Mucosa of stomach (tissue), 1 donor: ENCODE measurements around the gene CECR2.

Source experiments
- H3K27me3 ChIP-seq: one replicate; pipeline ENCODE4 v1.7.0; 2013; ENCODE audit warnings: mild to moderate bottlenecking, low read length; ENCODE audit not compliant: control insufficient read depth, insufficient read depth
- H3K36me3 ChIP-seq: one replicate; pipeline ENCODE4 v1.7.0; 2013; ENCODE audit warnings: low read length; ENCODE audit not compliant: control insufficient read depth, insufficient read depth
- H3K4me1 ChIP-seq: one replicate; pipeline ENCODE4 v1.7.0; 2013; ENCODE audit warnings: mild to moderate bottlenecking, low read length; ENCODE audit not compliant: control insufficient read depth, insufficient read depth
- H3K4me3 ChIP-seq: one replicate; pipeline ENCODE4 v1.7.0; 2013; ENCODE audit warnings: low read length
- H3K9ac ChIP-seq: one replicate; pipeline ENCODE4 v1.7.0; 2013; ENCODE audit warnings: mild to moderate bottlenecking, low read length, moderate library complexity
- H3K9me3 ChIP-seq: one replicate; pipeline ENCODE4 v1.7.0; 2013; ENCODE audit warnings: mild to moderate bottlenecking, low read length, moderate library complexity; ENCODE audit not compliant: control insufficient read depth
- donor health status: Pancreatic carcinoma.

Gene CECR2

GRCh38 chr22:17566776-17567175, 197.5 kb downstream of the CECR2 start:
- Histone ChIP-seq H3K27me3 (no peaks in the 10 kb centered on the region), H3K36me3 (no peaks in the 10 kb centered on the region), H3K9me3 (no peaks in the 10 kb centered on the region), H3K4me1 (no peaks in the 10 kb centered on the region), H3K4me3 (no peak overlapping the region), H3K9ac (no peak overlapping the region)

- H3K9ac ChIP-seq: no peak overlapping the region
- no peak overlapping the region for H3K4me3 ChIP-seq
- no peaks in the 10 kb centered on the region for H3K36me3 ChIP-seq
Observed at GRCh38 chr22:17569971-17570511, 200.8 kb downstream of the CECR2 start.

GRCh38 chr22:17570851-17571631, 201.8 kb downstream of the CECR2 start:
- H3K9ac ChIP-seq: no peak overlapping the region
- H3K4me1 ChIP-seq: no peaks in the 10 kb centered on the region
- no peaks in the 10 kb centered on the region for H3K9me3 ChIP-seq
- H3K27me3 ChIP-seq: no peaks in the 10 kb centered on the region
- H3K4me3 ChIP-seq: no peak overlapping the region
- no peaks in the 10 kb centered on the region for H3K36me3 ChIP-seq

More at GRCh38 chr22:17569971-17570511, 200.8 kb downstream of the CECR2 start:
- H3K9me3 ChIP-seq: no peaks in the 10 kb centered on the region
- H3K27me3 ChIP-seq: no peaks in the 10 kb centered on the region
- H3K4me1 ChIP-seq: no peaks in the 10 kb centered on the region

GRCh38 chr22:17575151-17575550, 205.9 kb downstream of the CECR2 start:
- Histone ChIP-seq H3K4me1 (no peaks in the 10 kb centered on the region), H3K27me3 (no peaks in the 10 kb centered on the region), H3K9me3 (no peaks in the 10 kb centered on the region), H3K9ac (no peak overlapping the region), H3K36me3 (no peaks in the 10 kb centered on the region), H3K4me3 (no peak overlapping the region)

- H3K4me3 ChIP-seq: no peak overlapping the region
- H3K27me3 ChIP-seq: no peaks in the 10 kb centered on the region
- no peak overlapping the region for H3K9ac ChIP-seq
- H3K9me3 ChIP-seq: no peaks in the 10 kb centered on the region
- H3K4me1 ChIP-seq: no peaks in the 10 kb centered on the region
- H3K36me3 ChIP-seq: no peaks in the 10 kb centered on the region
Observed at GRCh38 chr22:17575681-17576080, 206.4 kb downstream of the CECR2 start.

- Histone ChIP-seq H3K9ac (no peak overlapping the region), H3K4me3 (no peak overlapping the region), H3K27me3 (no peaks in the 10 kb centered on the region), H3K9me3 (no peaks in the 10 kb centered on the region), H3K36me3 (no peaks in the 10 kb centered on the region), H3K4me1 (no peaks in the 10 kb centered on the region)
Observed at GRCh38 chr22:17576470-17576869, 207.2 kb downstream of the CECR2 start.

GRCh38 chr22:17578136-17578754, 209.0 kb downstream of the CECR2 start:
- Histone ChIP-seq H3K9ac (no peak overlapping the region), H3K27me3 (no peaks in the 10 kb centered on the region), H3K4me3 (no peak overlapping the region), H3K4me1 (no peaks in the 10 kb centered on the region), H3K9me3 (no peaks in the 10 kb centered on the region), H3K36me3 (no peaks in the 10 kb centered on the region)

- H3K4me3 ChIP-seq: no peak overlapping the region
- H3K4me1 ChIP-seq: no peaks in the 10 kb centered on the region
- H3K27me3 ChIP-seq: no peaks in the 10 kb centered on the region
- no peak overlapping the region for H3K9ac ChIP-seq
- H3K9me3 ChIP-seq: no peaks in the 10 kb centered on the region
- H3K36me3 ChIP-seq: no peaks in the 10 kb centered on the region
Observed at GRCh38 chr22:17579535-17579981, 210.3 kb downstream of the CECR2 start.

GRCh38 chr22:17580441-17581031, 211.3 kb downstream of the CECR2 start:
- Histone ChIP-seq H3K4me1 (no peaks in the 10 kb centered on the region), H3K9me3 (no peaks in the 10 kb centered on the region), H3K27me3 (no peaks in the 10 kb centered on the region), H3K4me3 (no peak overlapping the region), H3K36me3 (no peaks in the 10 kb centered on the region), H3K9ac (no peak overlapping the region)

- H3K27me3 ChIP-seq: no peaks in the 10 kb centered on the region
- no peak overlapping the region for H3K9ac ChIP-seq
- no peak overlapping the region for H3K4me3 ChIP-seq
- no peaks in the 10 kb centered on the region for H3K36me3 ChIP-seq
- H3K4me1 ChIP-seq: no peaks in the 10 kb centered on the region
- no peaks in the 10 kb centered on the region for H3K9me3 ChIP-seq
Observed at GRCh38 chr22:17581056-17581455, 211.8 kb downstream of the CECR2 start.

GRCh38 chr22:17581631-17582030, 212.4 kb downstream of the CECR2 start:
- no peaks in the 10 kb centered on the region for H3K4me1 ChIP-seq
- H3K9ac ChIP-seq: no peak overlapping the region
- H3K27me3 ChIP-seq: no peaks in the 10 kb centered on the region
- H3K36me3 ChIP-seq: no peaks in the 10 kb centered on the region
- no peak overlapping the region for H3K4me3 ChIP-seq
- H3K9me3 ChIP-seq: no peaks in the 10 kb centered on the region

GRCh38 chr22:17583151-17583550, 213.9 kb downstream of the CECR2 start:
- Histone ChIP-seq H3K36me3 (no peaks in the 10 kb centered on the region), H3K27me3 (no peaks in the 10 kb centered on the region), H3K4me3 (no peak overlapping the region), H3K9ac (no peak overlapping the region), H3K4me1 (no peaks in the 10 kb centered on the region), H3K9me3 (no peaks in the 10 kb centered on the region)
